ENCODE results near the gene PRSS2. TPM values are rescaled to one million over a fixed set of nuclear protein-coding genes. Genes with fewer than 3 reads are reported as not detected.

PRSS2 gene
- total and polyA plus RNA-seq, 2 donors (not counting 3 experiments of a cell fraction or from before 2014, with no cell fraction given): 0.25 TPM; not detected in 1

DNA sequence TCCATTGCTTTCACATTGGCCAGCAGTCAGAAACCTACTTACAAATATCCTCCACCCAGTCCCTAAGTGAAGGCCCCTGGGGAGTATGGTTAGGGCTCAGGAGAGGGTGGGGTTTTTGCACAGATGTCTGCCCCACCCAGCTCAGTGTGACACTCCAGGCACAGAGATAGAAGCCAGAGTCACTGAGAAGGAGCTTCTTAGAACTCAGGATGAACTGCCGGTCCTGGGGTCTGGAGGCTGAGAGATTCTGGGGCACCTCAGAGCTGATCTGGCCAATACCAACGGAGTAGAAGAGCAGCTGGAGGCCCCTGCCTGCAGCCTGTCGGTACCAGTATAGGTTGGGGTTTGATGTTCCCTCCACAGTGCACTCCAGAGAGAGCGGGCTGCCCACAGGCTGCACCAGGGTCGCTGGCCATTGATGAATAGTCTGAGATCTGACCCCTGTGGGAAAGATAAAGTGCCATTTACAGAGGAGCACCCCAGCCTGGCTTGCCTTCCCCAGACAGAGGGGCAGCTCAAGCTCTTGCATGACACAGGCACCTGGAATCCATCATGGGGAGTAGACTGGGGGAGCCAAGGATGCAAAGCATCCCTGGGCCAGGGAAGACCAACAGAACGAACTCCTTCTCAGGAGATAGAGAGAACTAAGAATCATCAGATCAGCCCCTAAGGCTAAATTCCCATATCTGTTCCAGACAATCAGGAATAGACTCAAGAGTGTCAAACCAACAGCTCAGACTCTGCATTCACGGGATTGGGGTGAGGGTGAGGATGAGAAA lies 41.9 kb downstream of the PRSS2 start:
- Histone ChIP-seq H3K36me3 (ENCODE audit: control insufficient read depth in 2 of 2, extremely low read depth in 1 of 2, insufficient read depth in 2 of 2, low read length in 2 of 2) (no peaks in the 10 kb centered on the region), H3K4me3 (replicated peaks in 1 of 3; ENCODE audit: insufficient read depth in 1 of 3, low read depth in 1 of 3, low read length in 3 of 3) (no peak overlapping the region), H3K4me2 (ENCODE audit: insufficient read depth, low read length) (no peak overlapping the region), H3K27me3 (ENCODE audit: control insufficient read depth in 2 of 2, insufficient read depth in 2 of 2, low read length in 2 of 2) (no peaks in the 10 kb centered on the region), H3K9me3 (replicated peaks; ENCODE audit: control insufficient read depth, insufficient read depth, low read length) (no peaks in the 10 kb centered on the region), H3K9ac (replicated peaks; ENCODE audit: extremely low read depth, insufficient read depth, low read length) (no peak overlapping the region), H2AFZ (ENCODE audit: low read depth, low read length) (no peak overlapping the region), H3K27ac (ENCODE audit: insufficient read depth, low read depth, low read length) (no peak overlapping the region), H3K79me2 (ENCODE audit: control insufficient read depth, insufficient read depth, low read length) (no peaks in the 10 kb centered on the region), H3K4me1 (ENCODE audit: control insufficient read depth, extremely low read depth, insufficient read depth, low read length) (peaks cover 36% of the 10 kb centered on the region), H4K20me1 (replicated peaks; ENCODE audit: control insufficient read depth, extremely low read depth, insufficient read depth, low read length) (no peaks in the 10 kb centered on the region), H3K9me1 (replicated peaks; ENCODE audit: control insufficient read depth, extremely low read depth, insufficient read depth, low read length) (no peaks in the 10 kb centered on the region)
- DNase-seq (ENCODE audit: low read depth, low spot score): no peak
- no peak for TF ChIP-seq MYC (IDR thresholded peaks at IDR 0.05; ENCODE audit: low read depth, low read length)
- no peak for TF ChIP-seq GATA2 (IDR thresholded peaks at IDR 0.05; ENCODE audit: insufficient read depth, insufficient read length, low read depth, low read length)
- TF ChIP-seq, protein P1, sequence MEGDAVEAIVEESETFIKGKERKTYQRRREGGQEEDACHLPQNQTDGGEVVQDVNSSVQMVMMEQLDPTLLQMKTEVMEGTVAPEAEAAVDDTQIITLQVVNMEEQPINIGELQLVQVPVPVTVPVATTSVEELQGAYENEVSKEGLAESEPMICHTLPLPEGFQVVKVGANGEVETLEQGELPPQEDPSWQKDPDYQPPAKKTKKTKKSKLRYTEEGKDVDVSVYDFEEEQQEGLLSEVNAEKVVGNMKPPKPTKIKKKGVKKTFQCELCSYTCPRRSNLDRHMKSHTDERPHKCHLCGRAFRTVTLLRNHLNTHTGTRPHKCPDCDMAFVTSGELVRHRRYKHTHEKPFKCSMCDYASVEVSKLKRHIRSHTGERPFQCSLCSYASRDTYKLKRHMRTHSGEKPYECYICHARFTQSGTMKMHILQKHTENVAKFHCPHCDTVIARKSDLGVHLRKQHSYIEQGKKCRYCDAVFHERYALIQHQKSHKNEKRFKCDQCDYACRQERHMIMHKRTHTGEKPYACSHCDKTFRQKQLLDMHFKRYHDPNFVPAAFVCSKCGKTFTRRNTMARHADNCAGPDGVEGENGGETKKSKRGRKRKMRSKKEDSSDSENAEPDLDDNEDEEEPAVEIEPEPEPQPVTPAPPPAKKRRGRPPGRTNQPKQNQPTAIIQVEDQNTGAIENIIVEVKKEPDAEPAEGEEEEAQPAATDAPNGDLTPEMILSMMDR (IDR thresholded peaks at IDR 0.05; ENCODE audit: extremely low read depth in 1 of 2, insufficient read depth in 1 of 2, low read depth in 1 of 2, low read length in 2 of 2): no peak
- no peak for TF ChIP-seq POLR2AphosphoS5 (IDR thresholded peaks at IDR 0.05; ENCODE audit: insufficient read depth, low read depth, low read length)
- no peak for TF ChIP-seq EZH2 (IDR thresholded peaks at IDR 0.05; ENCODE audit: borderline replicate concordance, low read depth, low read length, severe bottlenecking)
- no peak for TF ChIP-seq POLR2A (IDR thresholded peaks at IDR 0.05; ENCODE audit: low read depth, low read length)
- no peak for TF ChIP-seq FOS (IDR thresholded peaks at IDR 0.05; ENCODE audit: borderline replicate concordance, insufficient read depth, low read length)
- no peak for TF ChIP-seq JUN (IDR thresholded peaks at IDR 0.05; ENCODE audit: borderline replicate concordance, insufficient read depth, insufficient read length, low read depth)
- TF ChIP-seq, protein P2, sequence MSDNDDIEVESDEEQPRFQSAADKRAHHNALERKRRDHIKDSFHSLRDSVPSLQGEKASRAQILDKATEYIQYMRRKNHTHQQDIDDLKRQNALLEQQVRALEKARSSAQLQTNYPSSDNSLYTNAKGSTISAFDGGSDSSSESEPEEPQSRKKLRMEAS (IDR thresholded peaks at IDR 0.05; ENCODE audit: insufficient read depth, insufficient read length): no peak
- CTCF ChIA-PET: interaction anchor here (0.8 to 9.8 kb wide), 15 partner anchors 22 to 334 kb away, joined by 3 to 425 read pairs (median 5); no protein-coding TSS in a partner anchor
- FAIRE-seq: no peak
- dilution Hi-C loops (cut with MboI; ENCODE audit: extremely low pct_ligation_motif_present, low sequenced_read_pairs) (no loop called here), intact Hi-C loops (cut with micrococcal nuclease) (no loop called here)
- no TSS peak for BruUV-seq (replicated peaks)
- POLR2A ChIA-PET: no interaction called here
